MM.1S (cell line): ENCODE data around the gene TWF2.

ENCODE experiments used
- CTCF ChIP-seq: fragments of 300-600 bp; sonication (generic); IDR thresholded peaks from 2 replicates; pipeline ENCODE4 v1.5.1; 2016; ENCODE audit warnings: antibody characterized with exemption, low read length, mixed read lengths
- EZH2 ChIP-seq: fragments of 300-600 bp; sonication (generic); optimal IDR thresholded peaks from 2 replicates; pipeline ENCODE3; 2017; ENCODE audit warnings: low read depth, mild to moderate bottlenecking, antibody characterized with exemption, low read length, mixed read lengths

GRCh38 chr3:52218454-52218853 is 20.5 kb downstream of the TWF2 start:
- TF ChIP-seq EZH2 (no peak), CTCF (no peak)
